Spinal cord (tissue), 10 donors: Measurements from ENCODE around the gene HPDL. TPM values are rescaled to one million over a fixed set of nuclear protein-coding genes. Genes with fewer than 3 reads are reported as not detected.

ENCODE experiments used
- DNase-seq, 6 donors: peaks; one replicate each; pipeline versions ENCODE4 v3.0.0 to v3.0.0-alpha.2; 2013 to 2015; ENCODE audit warnings: low spot score in 6 of 6, low read depth in 4 of 6
- H3K27ac ChIP-seq: one replicate; pipeline ENCODE4 v1.5.1; 2013; ENCODE audit warnings: low read depth, low read length, control low read depth
- H3K27me3 ChIP-seq: one replicate; pipeline ENCODE4 v1.6.1; 2013; ENCODE audit warnings: low read length; ENCODE audit not compliant: control insufficient read depth, insufficient read depth
- H3K36me3 ChIP-seq: one replicate; pipeline ENCODE4 v1.6.1; 2013; ENCODE audit warnings: low read length; ENCODE audit not compliant: control insufficient read depth, insufficient read depth
- H3K4me1 ChIP-seq: one replicate; pipeline ENCODE4 v1.6.1; 2013; ENCODE audit warnings: low read length; ENCODE audit not compliant: control insufficient read depth, insufficient read depth
- H3K4me3 ChIP-seq: one replicate; pipeline ENCODE4 v1.5.1; 2013; ENCODE audit warnings: low read depth, low read length, control low read depth
- H3K9me3 ChIP-seq: one replicate; pipeline ENCODE4 v1.6.1; 2013; ENCODE audit warnings: low read length; ENCODE audit not compliant: control insufficient read depth, insufficient read depth
- WGBS: methylation state at CpG from one replicate; pipeline ENCODE4 v1.1.5; 2013; ENCODE audit warnings: missing lambda C conversion rate; ENCODE audit not compliant: insufficient coverage; 5-methylcytosine and 5-hydroxymethylcytosine counted together
- polyA plus RNA-seq, 2 donors: library from polyadenylated mRNA; unstranded; fragments of 120-200 nt; gene quantifications; one replicate each; pipeline ENCODE4 v1.2.1, GENCODE V29; 2013; ENCODE audit not compliant: insufficient read length in 2 of 2
- total RNA-seq, 2 donors: library from RNA; depleted of rRNA in 1 of 2; stranded (reverse); fragments of 120-200 nt in 1 of 2; fragments of >200 nt in 1 of 2; gene quantifications; one replicate each; pipeline versions ENCODE4 v1.2.3 to v1.2.4, GENCODE V29; 2013 to 2014
- donor health status: healthy.

The HPDL gene
- total and polyA plus RNA-seq, 4 donors, result 1.8 to 4.6 (median 2.7) TPM

GRCh38 chr1:45364294-45364693, 37.6 kb downstream of the HPDL start:
- no peaks in the 10 kb centered on the region for H3K27me3 ChIP-seq
- no peak overlapping the region for H3K27ac ChIP-seq
- DNase-seq, result no peak
- no peak overlapping the region for H3K4me3 ChIP-seq
- H3K4me1 ChIP-seq, result no peaks in the 10 kb centered on the region
- no CpG with 5 or more reads among the region's 2 CpGs for WGBS
- H3K36me3 ChIP-seq, result no peaks in the 10 kb centered on the region
- H3K9me3 ChIP-seq, result no peaks in the 10 kb centered on the region

DNA sequence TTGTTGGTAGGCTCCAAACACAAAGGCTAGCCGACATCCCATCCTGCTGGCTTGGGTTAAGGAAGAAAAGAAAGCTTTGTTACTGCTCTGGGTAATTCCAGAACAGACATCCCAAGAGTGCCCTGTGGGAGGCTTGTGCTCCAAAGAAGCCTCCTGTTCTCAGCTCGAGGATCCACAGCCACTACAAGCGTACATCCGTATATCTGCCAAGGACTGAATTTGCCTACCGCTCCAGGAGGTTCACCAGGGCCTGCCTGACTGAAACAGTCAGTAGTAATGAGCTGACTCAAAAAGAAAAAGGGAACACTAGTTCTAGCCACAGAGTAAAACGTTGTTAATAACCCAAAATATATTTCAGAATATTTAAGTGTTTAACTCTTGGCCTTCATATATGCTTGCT, 38.4 kb downstream of the HPDL start:
- peak in 1 of 6 donors; percentile 17 for DNase-seq

GRCh38 chr1:45370575-45370974, 43.9 kb downstream of the HPDL start:
- DNase-seq, result no peak
- Histone ChIP-seq H3K9me3 (no peaks in the 10 kb centered on the region), H3K36me3 (no peaks in the 10 kb centered on the region), H3K27ac (no peak overlapping the region), H3K4me3 (no peak overlapping the region), H3K4me1 (no peaks in the 10 kb centered on the region), H3K27me3 (no peaks in the 10 kb centered on the region)

More for the DNA sequence above, 38.4 kb downstream of the HPDL start:
- 17% methylated on average over 2 of the region's 6 CpGs for WGBS
- Histone ChIP-seq H3K27me3 (no peaks in the 10 kb centered on the region), H3K9me3 (no peaks in the 10 kb centered on the region), H3K4me1 (no peaks in the 10 kb centered on the region), H3K4me3 (no peak overlapping the region), H3K27ac (no peak overlapping the region), H3K36me3 (no peaks in the 10 kb centered on the region)

GRCh38 chr1:45373573-45373972, 46.9 kb downstream of the HPDL start:
- Histone ChIP-seq H3K36me3 (no peaks in the 10 kb centered on the region), H3K27me3 (no peaks in the 10 kb centered on the region), H3K4me3 (no peak overlapping the region), H3K9me3 (no peaks in the 10 kb centered on the region), H3K4me1 (no peaks in the 10 kb centered on the region), H3K27ac (no peak overlapping the region)
- DNase-seq, result no peak

DNA sequence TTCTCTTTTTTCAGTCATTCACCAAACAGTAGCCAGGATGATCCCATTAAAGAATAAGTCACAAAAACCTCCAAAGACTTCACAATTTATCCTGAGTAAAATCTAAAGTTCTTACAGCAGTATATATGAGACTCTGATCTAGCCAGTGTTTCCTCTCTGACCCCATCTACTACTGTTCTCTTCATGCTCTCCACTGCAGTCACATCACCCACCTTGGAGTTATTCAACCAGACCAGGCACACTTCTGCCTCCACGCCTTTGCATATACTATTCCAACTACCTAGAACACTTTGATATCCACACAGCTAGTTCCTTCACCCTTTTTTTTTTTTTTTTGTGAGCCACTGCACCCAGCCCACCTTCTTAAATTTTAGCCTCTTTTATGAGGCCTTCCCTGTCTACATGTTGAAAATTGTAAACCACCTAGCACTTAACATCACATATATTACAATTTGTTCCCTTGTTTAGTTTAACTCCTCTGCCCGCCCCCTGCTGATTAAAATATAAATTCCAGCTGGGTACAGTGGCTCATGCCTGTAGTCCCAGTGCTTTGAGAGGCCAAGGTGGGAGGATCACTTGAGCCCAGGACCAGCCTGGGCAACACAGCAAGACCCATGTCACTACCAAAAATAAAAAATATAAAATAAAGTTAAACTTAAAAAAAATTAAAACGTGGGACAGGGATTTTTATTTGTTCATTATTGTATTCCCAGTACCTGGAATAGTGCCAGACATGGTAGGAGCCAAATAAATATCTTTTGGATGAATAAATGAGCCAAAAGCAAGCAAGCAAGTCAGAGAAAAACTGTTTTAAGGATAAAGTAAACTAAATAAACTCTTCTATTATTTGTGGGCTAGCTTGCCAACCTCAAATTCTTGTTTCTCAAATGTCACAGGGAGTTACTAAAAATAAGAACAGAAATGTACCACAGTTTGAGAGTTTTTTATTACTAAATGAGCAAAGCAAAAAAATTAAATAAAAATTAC, 48.7 kb downstream of the HPDL start:
- DNase-seq, result no peak
- Histone ChIP-seq H3K27ac (no peak overlapping the region), H3K4me3 (no peak overlapping the region), H3K9me3 (no peaks in the 10 kb centered on the region), H3K4me1 (no peaks in the 10 kb centered on the region), H3K27me3 (no peaks in the 10 kb centered on the region), H3K36me3 (no peaks in the 10 kb centered on the region)
- WGBS, result 47% methylated on average over 2 of the region's 3 CpGs

GRCh38 chr1:45378184-45378583, 51.5 kb downstream of the HPDL start:
- H3K9me3 ChIP-seq, result no peaks in the 10 kb centered on the region
- H3K4me1 ChIP-seq, result no peaks in the 10 kb centered on the region
- H3K27me3 ChIP-seq, result no peaks in the 10 kb centered on the region
- H3K4me3 ChIP-seq, result no peak overlapping the region
- H3K27ac ChIP-seq, result no peak overlapping the region
- no peaks in the 10 kb centered on the region for H3K36me3 ChIP-seq
- DNase-seq, result no peak

Other genes starting within 250 kb of the HPDL start
- 1 to 10 TPM; 7.9 to 9.7 TPM for gene ZSWIM5, start 120.3 kb upstream of the HPDL start, total RNA-seq
- gene ZSWIM5, start 120.3 kb upstream of the HPDL start, polyA plus RNA-seq, result 10 to 100 TPM; 14.6 to 14.8 TPM
- gene TOE1, start 13.3 kb downstream of the HPDL start, total RNA-seq, result 10 to 100 TPM in 1 of 2 donors, 1 to 10 TPM in 1; 6.8 to 10.1 TPM
- gene TOE1, start 13.3 kb downstream of the HPDL start, polyA plus RNA-seq, result 1 to 10 TPM; 9.1 to 9.6 TPM
- gene MUTYH, start 13.5 kb downstream of the HPDL start, total RNA-seq, result 10 to 100 TPM; 13.2 to 36.5 TPM
- gene MUTYH, start 13.5 kb downstream of the HPDL start, polyA plus RNA-seq, result 10 to 100 TPM; 39.7 to 55.7 TPM
- 1 to 10 TPM; 5.4 to 7.3 TPM for gene TESK2, start 164.3 kb downstream of the HPDL start, total RNA-seq
- gene TESK2, start 164.3 kb downstream of the HPDL start, polyA plus RNA-seq, result 1 to 10 TPM; 4.0 to 4.9 TPM
- gene CCDC163, start 173.2 kb downstream of the HPDL start, total RNA-seq, result 1 to 10 TPM; 1.6 to 5.8 TPM
- 1 to 10 TPM; 2.9 to 8.7 TPM for gene CCDC163, start 173.2 kb downstream of the HPDL start, polyA plus RNA-seq
- 1 to 10 TPM; 2.7 to 6.1 TPM for gene MMACHC, start 173.4 kb downstream of the HPDL start, total RNA-seq
- 1 to 10 TPM; 8.8 to 9.9 TPM for gene MMACHC, start 173.4 kb downstream of the HPDL start, polyA plus RNA-seq
- 100 to 1,000 TPM; 474 to 504 TPM for gene PRDX1, start 195.0 kb downstream of the HPDL start, total RNA-seq
- gene PRDX1, start 195.0 kb downstream of the HPDL start, polyA plus RNA-seq, result 100 to 1,000 TPM; 393 to 481 TPM
- gene AKR1A1, start 223.9 kb downstream of the HPDL start, total RNA-seq, result 100 to 1,000 TPM in 1 of 2 donors, 10 to 100 TPM in 1; 58.9 to 121 TPM
- gene AKR1A1, start 223.9 kb downstream of the HPDL start, polyA plus RNA-seq, result 100 to 1,000 TPM; 113 to 116 TPM